ENCODE results near the gene FPR1.

FPR1 gene

DNA sequence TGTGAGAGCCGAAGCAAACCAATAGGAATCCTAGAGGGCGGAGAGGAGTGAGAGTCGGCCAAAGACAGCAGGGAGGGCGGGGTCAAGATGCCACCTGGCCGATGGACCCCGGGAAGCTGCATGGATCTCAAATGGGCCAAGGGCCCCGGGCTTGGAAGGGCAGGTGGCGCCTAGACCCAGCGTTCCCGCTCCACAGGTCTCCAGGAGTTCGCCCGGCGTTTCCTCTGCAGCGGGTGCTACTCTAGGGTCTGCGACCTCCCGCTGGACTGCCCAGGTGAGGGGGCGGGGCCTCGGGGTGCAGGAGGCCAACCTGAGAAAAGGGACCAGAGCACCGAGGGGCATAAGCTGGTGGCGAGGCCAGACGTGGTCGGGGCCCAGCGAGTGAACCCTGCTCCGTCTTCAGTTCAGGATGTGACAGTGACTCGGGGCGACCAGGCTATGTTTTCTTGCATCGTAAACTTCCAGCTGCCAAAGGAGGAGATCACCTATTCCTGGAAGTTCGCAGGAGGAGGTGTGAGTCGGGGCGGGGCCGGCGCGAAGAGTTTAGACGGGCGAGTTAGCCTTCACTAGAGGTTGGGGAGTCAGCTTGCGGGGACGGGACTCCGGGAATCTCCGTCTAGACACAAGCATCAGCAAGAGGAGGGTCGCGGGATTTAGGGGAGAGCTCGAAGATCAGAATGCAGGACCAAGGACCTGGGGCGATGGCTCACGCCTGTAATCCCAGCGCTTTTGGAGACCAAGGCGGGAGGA, 48.7 kb downstream of the FPR1 start:
- no peak for DNase-seq

DNA sequence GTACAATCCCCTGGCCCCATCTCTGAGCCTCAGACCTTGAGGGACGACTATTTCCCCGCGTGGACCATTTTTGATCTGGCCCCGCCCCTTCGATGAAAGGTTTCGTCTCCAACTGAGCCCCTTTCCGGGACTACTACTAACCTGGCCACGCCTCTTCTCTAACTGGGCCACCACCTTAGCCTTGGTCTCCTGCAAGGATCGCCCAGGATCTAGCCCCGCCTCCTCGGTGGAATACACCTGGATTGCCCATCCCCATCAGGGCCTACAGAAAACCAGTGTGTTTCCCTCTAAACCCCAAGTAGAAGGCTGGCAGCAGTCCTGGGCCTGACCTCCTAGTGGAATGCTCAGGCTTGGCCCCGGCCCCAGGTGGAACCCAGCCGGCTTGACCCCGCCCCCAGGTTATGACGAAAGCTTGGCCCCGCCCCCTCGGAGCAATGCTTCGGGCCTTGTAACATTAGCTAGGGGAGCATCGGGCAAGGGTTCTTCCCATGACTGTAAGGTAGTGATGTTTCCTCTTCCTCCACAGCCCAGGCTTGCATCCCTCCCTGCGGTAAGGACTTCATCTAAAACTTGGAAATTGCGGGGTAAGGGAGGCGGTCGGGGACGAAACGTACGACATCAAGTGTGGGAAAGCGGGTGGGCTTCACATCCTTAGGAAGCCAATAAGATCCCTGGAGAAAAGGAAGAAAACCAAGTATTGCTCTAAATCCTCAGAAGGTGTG, 49.4 kb downstream of the FPR1 start:
- DNase-seq, result no peak

DNA sequence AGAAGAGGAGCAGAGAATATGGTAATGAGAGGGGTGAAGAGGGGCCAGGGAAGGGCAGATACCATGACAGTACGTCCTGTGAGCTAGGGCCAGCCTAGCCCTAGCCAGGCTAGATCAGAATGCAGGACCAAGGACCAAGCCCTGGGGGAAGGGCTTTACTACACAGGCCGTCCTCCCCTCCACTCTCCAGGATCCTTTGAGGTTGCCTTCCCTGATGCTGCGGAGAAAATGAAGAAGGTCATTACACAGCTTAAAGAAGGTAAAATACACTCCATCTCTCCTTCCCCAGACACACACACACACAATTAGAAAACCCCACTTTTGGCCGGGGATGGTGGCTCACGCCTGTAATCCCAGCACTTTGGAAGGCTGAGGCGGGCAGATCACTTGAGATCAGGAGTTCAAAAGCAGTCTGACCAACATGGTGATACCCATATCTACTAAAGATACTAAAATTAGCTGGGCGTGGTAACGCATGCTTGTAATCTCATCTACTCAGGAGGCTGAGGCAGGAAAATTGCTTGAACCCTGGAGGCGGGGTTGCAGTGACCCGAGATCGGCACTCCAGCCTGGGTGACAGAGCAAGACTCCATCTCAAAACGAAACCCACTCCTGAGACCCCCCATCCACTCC, 50.1 kb downstream of the FPR1 start:
- no peak for DNase-seq

DNA sequence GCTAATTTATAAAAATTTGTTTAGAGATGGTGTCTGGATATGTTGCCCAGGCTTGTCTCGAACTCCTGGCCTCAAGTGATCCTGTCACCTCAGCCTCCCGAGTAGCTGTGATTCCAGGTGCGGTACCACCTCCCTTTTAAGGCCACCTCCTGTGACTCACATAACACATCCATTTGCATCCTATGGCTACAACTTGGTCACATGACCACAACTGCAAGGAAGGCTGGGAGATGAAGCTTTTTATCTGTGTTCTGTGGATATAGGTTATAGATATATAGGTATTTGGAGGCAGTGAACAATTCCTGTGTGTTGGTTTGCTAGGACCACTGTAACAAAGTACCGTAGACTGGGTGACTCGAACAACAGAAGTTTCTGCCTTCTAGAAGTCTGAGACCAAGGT, 52.5 kb downstream of the FPR1 start:
- DNase-seq, result no peak

DNA sequence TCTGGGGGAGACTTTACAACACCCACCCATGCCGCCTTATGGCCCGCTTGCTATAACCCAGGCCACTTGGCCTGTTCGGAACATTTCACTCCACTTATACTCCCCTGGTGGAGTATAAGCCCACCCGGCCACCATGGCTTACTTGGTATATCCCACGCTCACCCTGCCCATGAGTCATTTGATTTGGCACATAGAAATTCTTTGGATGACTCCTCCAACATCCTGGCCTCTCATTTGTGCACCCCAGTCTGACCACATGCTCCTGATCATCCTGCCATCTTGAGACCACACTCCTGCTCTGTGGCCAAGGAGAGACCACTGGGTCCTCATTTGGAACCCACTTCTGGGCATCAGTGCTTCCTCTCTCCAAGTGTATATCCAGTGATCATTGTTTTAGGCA, 53.4 kb downstream of the FPR1 start:
- no peak for DNase-seq

DNA sequence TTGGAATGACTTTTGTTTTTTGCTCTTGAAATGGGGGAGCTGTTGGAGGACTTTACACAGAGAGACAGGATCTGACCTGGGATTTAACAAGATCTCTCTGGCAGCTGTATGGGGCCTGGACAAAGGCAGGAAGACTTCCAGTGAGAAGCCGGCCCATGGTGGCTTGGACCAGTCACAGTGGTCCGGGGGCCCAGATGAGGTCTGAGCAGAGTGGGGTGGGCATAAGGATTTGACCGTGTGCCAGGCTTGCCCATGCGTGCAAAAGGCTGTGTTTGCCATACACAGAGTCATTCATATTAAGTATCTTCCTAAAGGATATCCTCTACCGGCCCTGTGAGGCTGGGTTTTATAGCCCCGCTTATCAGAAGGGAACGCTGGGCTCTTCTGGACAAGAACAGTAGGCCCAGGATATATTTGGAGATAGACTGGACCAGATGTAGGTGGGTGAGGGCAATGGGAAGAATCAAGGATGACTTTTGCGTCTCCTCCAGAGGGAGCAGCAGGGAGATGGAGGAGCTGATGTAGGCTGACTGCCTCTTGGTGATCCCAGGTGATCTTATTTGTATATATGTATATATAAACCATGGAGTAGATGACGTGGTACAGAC, 54.4 kb downstream of the FPR1 start:
- no peak for DNase-seq

DNA sequence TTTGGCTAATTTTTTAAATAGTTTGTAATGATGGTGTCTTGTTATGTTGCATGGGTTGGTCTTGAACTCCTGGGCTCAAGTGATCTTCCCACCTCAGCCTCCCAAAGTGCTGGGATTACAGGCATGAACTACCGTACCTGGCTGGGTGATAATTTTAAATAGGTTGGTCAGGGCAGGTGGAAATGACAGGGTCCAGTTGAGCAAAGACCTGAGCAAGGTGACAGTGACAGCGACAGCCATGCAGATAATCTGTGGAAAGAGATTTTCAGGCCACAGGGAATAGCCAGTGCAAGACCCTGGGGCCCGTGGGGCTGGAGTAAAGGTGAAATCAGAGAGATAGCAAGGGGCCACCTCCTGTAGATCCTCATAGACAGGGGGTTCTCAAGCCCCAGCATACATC, 55.1 kb downstream of the FPR1 start:
- no peak for DNase-seq

Data from NCI-H1105 (cell line).